ENCODE results near the gene STUM. TPM values are rescaled to one million over a fixed set of nuclear protein-coding genes. Genes with fewer than 3 reads are reported as not detected.

STUM gene
- total RNA-seq, 2 experiments from 2014 or later: not detected

DNA sequence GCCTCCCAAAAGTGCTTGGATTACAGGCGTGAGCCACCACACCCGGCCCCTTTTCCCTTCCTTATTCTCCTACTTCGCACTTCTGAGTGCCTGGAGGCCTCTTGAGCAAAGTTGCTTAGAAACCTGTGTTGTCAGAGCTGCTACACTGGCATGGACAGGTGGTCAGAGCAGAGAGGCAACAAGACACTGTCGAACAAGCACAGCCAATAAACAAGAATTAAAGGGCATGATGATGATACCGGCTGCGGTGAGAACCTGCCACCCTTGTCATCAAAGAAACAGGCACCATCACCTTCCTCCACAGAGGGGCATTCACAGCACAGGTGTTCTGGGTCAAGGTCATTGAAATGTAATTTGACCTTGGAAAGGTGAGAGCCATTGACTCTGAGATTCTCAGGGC is 23.3 kb downstream of the STUM start:
- no peak for ATAC-seq (ENCODE audit: poor library complexity)
- Histone ChIP-seq H3K9me3 (ENCODE audit: control insufficient read depth in 1 of 2, insufficient read depth in 1 of 2, low read length in 2 of 2) (no peaks in the 10 kb centered on the region), H3K36me3 (ENCODE audit: insufficient read depth, low read length) (no peaks in the 10 kb centered on the region), H3K4me1 (ENCODE audit: insufficient read depth, low read length) (no peaks in the 10 kb centered on the region), H3K4me3 (ENCODE audit: low read length) (no peak overlapping the region), H3K27ac (ENCODE audit: low read depth in 1 of 2, low read length in 2 of 2) (no peak overlapping the region), H3K27me3 (ENCODE audit: control insufficient read depth in 1 of 2, insufficient read depth in 2 of 2, low read length in 2 of 2) (peaks cover 0 to 6% of the 10 kb centered on the region in 2 experiments)
- TF ChIP-seq, protein P1, sequence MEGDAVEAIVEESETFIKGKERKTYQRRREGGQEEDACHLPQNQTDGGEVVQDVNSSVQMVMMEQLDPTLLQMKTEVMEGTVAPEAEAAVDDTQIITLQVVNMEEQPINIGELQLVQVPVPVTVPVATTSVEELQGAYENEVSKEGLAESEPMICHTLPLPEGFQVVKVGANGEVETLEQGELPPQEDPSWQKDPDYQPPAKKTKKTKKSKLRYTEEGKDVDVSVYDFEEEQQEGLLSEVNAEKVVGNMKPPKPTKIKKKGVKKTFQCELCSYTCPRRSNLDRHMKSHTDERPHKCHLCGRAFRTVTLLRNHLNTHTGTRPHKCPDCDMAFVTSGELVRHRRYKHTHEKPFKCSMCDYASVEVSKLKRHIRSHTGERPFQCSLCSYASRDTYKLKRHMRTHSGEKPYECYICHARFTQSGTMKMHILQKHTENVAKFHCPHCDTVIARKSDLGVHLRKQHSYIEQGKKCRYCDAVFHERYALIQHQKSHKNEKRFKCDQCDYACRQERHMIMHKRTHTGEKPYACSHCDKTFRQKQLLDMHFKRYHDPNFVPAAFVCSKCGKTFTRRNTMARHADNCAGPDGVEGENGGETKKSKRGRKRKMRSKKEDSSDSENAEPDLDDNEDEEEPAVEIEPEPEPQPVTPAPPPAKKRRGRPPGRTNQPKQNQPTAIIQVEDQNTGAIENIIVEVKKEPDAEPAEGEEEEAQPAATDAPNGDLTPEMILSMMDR (IDR thresholded peaks at IDR 0.05): no peak
- CTCF ChIA-PET: no interaction called here
- H3K4me1 Mint-ChIP-seq (ENCODE audit: low read depth): no peaks in the 10 kb centered on the region
- POLR2A ChIA-PET: no interaction called here
- no peak overlapping the region for H3K27ac Mint-ChIP-seq
- no peak overlapping the region for H3K4me3 Mint-ChIP-seq
- no peaks in the 10 kb centered on the region for H3K36me3 Mint-ChIP-seq (ENCODE audit: low read depth)
- no peak for DNase-seq
- no peaks in the 10 kb centered on the region for H3K9me3 Mint-ChIP-seq
- intact Hi-C loops (cut with DNase I, micrococcal nuclease): no loop called here
- H3K27me3 Mint-ChIP-seq: peaks cover 7% of the 10 kb centered on the region

DNA sequence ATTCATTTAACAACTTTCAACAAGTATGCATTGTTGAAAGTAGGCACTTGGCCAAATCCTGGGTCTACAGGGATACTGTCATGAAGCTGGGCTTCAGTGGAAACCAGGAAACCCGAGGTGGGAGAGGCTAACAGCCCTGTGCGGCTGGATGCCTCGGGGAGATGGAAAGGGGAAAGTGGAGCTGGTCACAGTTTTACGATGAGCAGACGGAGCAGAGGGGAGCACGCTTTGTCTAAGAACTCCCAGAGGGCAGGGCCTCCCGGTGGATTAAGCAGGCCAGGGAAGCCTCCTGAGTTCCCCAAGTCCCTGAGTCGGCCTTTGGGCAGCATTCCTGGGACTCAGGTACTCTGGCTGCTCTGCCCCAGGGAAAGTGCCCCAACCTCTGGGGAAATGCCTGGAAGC is 23.8 kb downstream of the STUM start:
- H3K27ac ChIP-seq (ENCODE audit: low read depth in 1 of 2, low read length in 2 of 2): no peak overlapping the region
- H3K36me3 ChIP-seq (ENCODE audit: insufficient read depth, low read length): no peaks in the 10 kb centered on the region
- TF ChIP-seq, protein P1 (IDR thresholded peaks at IDR 0.05): no peak
- intact Hi-C loops (cut with DNase I, micrococcal nuclease): no loop called here
- no peak overlapping the region for H3K27ac Mint-ChIP-seq
- H3K4me1 Mint-ChIP-seq (ENCODE audit: low read depth): no peaks in the 10 kb centered on the region
- H3K36me3 Mint-ChIP-seq (ENCODE audit: low read depth): no peaks in the 10 kb centered on the region
- DNase-seq (no peak), ATAC-seq (ENCODE audit: poor library complexity) (no peak)
- CTCF ChIA-PET: no interaction called here
- H3K4me3 ChIP-seq (ENCODE audit: low read length): no peak overlapping the region
- H3K27me3 Mint-ChIP-seq: peaks cover 6% of the 10 kb centered on the region
- H3K4me3 Mint-ChIP-seq: no peak overlapping the region
- POLR2A ChIA-PET: no interaction called here
- H3K9me3 Mint-ChIP-seq: no peaks in the 10 kb centered on the region
- no peaks in the 10 kb centered on the region for H3K9me3 ChIP-seq (ENCODE audit: control insufficient read depth in 1 of 2, insufficient read depth in 1 of 2, low read length in 2 of 2)
- no peaks in the 10 kb centered on the region for H3K4me1 ChIP-seq (ENCODE audit: insufficient read depth, low read length)
- H3K27me3 ChIP-seq (ENCODE audit: control insufficient read depth in 1 of 2, insufficient read depth in 2 of 2, low read length in 2 of 2): peaks cover 0 to 6% of the 10 kb centered on the region in 2 experiments

DNA sequence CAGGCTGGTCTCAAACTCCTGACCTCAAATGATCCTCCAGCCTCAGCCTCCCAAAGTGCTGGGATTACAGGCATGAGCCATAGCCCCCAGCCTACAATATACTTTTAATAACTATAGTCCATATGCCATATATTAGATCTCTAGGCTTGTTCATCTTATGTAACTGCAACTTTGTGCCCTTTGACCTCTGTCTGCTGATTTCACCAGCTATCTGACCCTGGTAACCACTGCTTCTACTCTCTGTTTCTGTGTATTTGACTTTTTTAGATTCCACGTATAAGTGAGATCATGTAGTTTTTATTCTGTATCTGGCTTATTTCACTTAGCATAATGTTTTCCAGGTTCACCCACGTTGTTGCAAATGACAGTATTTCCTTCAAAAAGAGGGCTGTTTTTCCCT is 25.5 kb downstream of the STUM start:
- Mint-ChIP-seq H3K4me3 (no peak overlapping the region), H3K27ac (no peak overlapping the region)
- POLR2A ChIA-PET: no interaction called here

More for the DNA sequence above, 25.5 kb downstream of the STUM start:
- TF ChIP-seq, protein P1 (IDR thresholded peaks at IDR 0.05): no peak
- CTCF ChIA-PET: no interaction called here
- Histone ChIP-seq H3K27ac (ENCODE audit: low read depth in 1 of 2, low read length in 2 of 2) (no peak overlapping the region), H3K4me3 (ENCODE audit: low read length) (no peak overlapping the region), H3K36me3 (ENCODE audit: insufficient read depth, low read length) (no peaks in the 10 kb centered on the region), H3K9me3 (ENCODE audit: control insufficient read depth in 1 of 2, insufficient read depth in 1 of 2, low read length in 2 of 2) (no peaks in the 10 kb centered on the region), H3K4me1 (ENCODE audit: insufficient read depth, low read length) (no peaks in the 10 kb centered on the region), H3K27me3 (ENCODE audit: control insufficient read depth in 1 of 2, insufficient read depth in 2 of 2, low read length in 2 of 2) (no peaks in the 10 kb centered on the region)
- H3K9me3 Mint-ChIP-seq: no peaks in the 10 kb centered on the region
- no peak for DNase-seq
- H3K36me3 Mint-ChIP-seq (ENCODE audit: low read depth): no peaks in the 10 kb centered on the region
- H3K27me3 Mint-ChIP-seq: no peaks in the 10 kb centered on the region
- no peak for ATAC-seq (ENCODE audit: poor library complexity)
- intact Hi-C loops (cut with DNase I, micrococcal nuclease): no loop called here
- no peaks in the 10 kb centered on the region for H3K4me1 Mint-ChIP-seq (ENCODE audit: low read depth)

Data from CD4-positive, alpha-beta T cell (primary cell).